ENCODE data around the gene TMA16. TPM values are rescaled to one million over a fixed set of nuclear protein-coding genes. Genes with fewer than 3 reads are reported as not detected.

Gene TMA16
- total RNA-seq, 1 donor from 2014 or later, result 29.7 TPM

DNA sequence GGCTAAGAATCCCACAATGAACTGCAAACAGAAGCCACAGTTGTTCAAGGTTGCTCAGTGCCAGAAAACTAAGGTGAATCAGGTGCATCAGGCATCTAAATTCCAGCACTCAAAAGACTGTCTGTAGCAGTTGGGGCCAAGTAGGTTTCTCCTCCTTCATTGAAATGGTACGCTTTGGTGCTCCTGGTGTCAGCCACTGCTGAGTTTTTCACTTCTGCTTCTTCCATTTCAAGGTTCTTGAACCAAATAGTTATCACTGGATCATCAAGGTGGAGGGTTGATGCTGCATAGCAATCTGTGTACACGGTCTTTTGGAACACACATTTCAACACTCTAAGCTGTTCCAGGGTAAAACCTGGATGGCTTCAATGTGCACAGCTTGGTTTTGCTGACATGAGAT, 74.4 kb downstream of the TMA16 start:
- no peaks in the 10 kb centered on the region for H3K9me3 Mint-ChIP-seq
- no peak overlapping the region for H3K27ac Mint-ChIP-seq
- no peak overlapping the region for H3K4me3 Mint-ChIP-seq

More for the DNA sequence above, 74.4 kb downstream of the TMA16 start:
- DNase-seq (ENCODE audit: extremely low spot score, unreplicated experiment), result no peak
- no peaks in the 10 kb centered on the region for H3K36me3 Mint-ChIP-seq
- H3K27me3 Mint-ChIP-seq, result no peaks in the 10 kb centered on the region
- TF ChIP-seq, protein P1, sequence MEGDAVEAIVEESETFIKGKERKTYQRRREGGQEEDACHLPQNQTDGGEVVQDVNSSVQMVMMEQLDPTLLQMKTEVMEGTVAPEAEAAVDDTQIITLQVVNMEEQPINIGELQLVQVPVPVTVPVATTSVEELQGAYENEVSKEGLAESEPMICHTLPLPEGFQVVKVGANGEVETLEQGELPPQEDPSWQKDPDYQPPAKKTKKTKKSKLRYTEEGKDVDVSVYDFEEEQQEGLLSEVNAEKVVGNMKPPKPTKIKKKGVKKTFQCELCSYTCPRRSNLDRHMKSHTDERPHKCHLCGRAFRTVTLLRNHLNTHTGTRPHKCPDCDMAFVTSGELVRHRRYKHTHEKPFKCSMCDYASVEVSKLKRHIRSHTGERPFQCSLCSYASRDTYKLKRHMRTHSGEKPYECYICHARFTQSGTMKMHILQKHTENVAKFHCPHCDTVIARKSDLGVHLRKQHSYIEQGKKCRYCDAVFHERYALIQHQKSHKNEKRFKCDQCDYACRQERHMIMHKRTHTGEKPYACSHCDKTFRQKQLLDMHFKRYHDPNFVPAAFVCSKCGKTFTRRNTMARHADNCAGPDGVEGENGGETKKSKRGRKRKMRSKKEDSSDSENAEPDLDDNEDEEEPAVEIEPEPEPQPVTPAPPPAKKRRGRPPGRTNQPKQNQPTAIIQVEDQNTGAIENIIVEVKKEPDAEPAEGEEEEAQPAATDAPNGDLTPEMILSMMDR (conservative IDR thresholded peaks at IDR 0.05), result no peak
- peaks cover 4% of the 10 kb centered on the region for H3K4me1 Mint-ChIP-seq (ENCODE audit: unreplicated experiment)

Other genes with a start within 250 kb of the TMA16 start
- gene NPY1R, start 162.1 kb upstream of the TMA16 start, total RNA-seq (ENCODE audit: low replicate concordance), result 6.6 and 84.8 TPM in 2 replicates
- gene NPY5R, start 150.8 kb upstream of the TMA16 start, total RNA-seq (ENCODE audit: low replicate concordance), result 8.8 TPM in 1 of 2 replicates, not detected in the other
- not detected in 2 replicates for gene TKTL2, start 20.9 kb upstream of the TMA16 start, total RNA-seq (ENCODE audit: low replicate concordance)

Data from type B pancreatic cell (in vitro differentiated cells).